Measurements from ENCODE around the gene ZEB2.
A peak's percentile ranks its signal among the peaks of the same experiment; 100 is the strongest.

The ZEB2 gene

DNA sequence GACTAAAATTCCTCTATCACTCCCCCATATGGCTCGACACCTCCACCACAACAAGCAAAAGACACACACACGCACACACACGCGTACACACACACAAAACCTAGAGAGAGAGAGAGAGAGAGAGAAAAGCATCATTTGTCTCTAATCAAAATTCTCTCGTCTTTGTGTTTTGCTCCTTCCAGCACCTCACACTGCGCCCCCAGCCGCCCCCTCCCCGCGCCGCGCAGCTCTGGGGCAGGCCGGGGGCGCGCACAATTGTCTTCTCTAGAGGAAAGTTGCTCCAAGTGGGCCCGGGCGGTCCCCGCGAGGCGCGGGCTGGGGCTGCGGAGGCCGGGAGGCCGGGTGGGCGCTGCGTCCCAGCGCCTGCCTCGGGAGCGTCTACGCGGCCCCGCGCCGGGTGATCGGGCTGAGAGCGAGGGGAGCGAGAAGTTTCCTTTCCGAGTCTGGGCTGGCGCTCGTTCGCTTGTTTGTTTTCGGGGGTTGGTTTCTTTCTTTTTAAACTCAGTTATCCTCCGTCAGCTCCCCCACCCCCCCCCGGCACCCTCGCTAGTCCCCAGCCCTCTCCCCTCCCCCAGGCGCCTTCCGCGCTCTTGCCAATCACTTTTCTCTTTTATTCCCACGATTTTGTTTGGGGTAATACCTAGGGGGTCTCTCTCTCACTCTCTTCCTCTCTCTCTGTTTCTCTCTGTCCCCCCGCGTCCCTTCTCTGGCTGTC is 4.1 kb downstream of the ZEB2 start:
- peak overlapping the region; percentile 89 to 90 for H3K4me3 ChIP-seq (ENCODE audit: low read depth in 1 of 2, low read length in 1 of 2)
- H3K27me3 ChIP-seq: no peaks in the 10 kb centered on the region
- H3K9me3 ChIP-seq: no peaks in the 10 kb centered on the region
- H3K27ac ChIP-seq: peak overlapping the region; percentile 99
- H3K4me1 ChIP-seq (ENCODE audit: control insufficient read depth in 1 of 2, insufficient read depth in 1 of 2, low read depth in 1 of 2, low read length in 1 of 2): peaks cover 62 to 67% of the 10 kb centered on the region in 2 experiments
- TF ChIP-seq, protein P1, sequence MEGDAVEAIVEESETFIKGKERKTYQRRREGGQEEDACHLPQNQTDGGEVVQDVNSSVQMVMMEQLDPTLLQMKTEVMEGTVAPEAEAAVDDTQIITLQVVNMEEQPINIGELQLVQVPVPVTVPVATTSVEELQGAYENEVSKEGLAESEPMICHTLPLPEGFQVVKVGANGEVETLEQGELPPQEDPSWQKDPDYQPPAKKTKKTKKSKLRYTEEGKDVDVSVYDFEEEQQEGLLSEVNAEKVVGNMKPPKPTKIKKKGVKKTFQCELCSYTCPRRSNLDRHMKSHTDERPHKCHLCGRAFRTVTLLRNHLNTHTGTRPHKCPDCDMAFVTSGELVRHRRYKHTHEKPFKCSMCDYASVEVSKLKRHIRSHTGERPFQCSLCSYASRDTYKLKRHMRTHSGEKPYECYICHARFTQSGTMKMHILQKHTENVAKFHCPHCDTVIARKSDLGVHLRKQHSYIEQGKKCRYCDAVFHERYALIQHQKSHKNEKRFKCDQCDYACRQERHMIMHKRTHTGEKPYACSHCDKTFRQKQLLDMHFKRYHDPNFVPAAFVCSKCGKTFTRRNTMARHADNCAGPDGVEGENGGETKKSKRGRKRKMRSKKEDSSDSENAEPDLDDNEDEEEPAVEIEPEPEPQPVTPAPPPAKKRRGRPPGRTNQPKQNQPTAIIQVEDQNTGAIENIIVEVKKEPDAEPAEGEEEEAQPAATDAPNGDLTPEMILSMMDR (IDR thresholded peaks at IDR 0.05): no peak
- H3K36me3 ChIP-seq: no peaks in the 10 kb centered on the region

DNA sequence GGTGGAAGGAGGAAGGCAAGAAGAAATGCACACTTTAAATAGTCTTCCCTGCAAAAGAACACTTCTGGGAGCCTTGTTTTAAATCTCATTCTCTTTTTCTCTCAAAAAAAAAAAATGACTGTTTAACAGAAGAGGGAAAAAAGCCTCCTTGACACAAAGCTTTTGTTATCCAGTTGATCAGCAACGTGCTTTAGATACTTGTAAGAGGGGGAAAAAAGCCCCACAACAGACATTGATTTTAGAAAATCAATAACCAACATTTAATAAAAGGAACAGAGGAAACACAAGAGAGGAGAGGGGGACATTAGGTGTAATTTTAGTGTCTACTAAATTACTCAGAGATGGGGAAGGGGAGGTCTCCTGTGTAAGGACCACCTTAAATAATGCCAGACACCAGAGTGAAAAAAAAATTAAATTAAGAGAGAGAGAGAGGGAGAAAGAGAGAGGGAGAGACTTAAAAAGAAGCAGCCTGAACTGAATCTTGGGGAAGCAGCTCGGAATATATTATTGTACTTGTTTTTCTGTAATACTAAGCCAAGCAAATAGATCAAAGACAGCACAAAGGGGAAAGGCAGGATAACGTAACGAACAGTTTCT is 4.7 kb downstream of the ZEB2 start:
- H3K4me3 ChIP-seq (ENCODE audit: low read depth in 1 of 2, low read length in 1 of 2): peak overlapping the region; percentile 89 to 90
- no peaks in the 10 kb centered on the region for H3K9me3 ChIP-seq
- TF ChIP-seq, protein P1 (IDR thresholded peaks at IDR 0.05): no peak
- no peaks in the 10 kb centered on the region for H3K27me3 ChIP-seq
- peaks cover 68 to 73% of the 10 kb centered on the region in 2 experiments for H3K4me1 ChIP-seq (ENCODE audit: control insufficient read depth in 1 of 2, insufficient read depth in 1 of 2, low read depth in 1 of 2, low read length in 1 of 2)
- H3K27ac ChIP-seq: peak overlapping the region; percentile 99
- no peaks in the 10 kb centered on the region for H3K36me3 ChIP-seq

DNA sequence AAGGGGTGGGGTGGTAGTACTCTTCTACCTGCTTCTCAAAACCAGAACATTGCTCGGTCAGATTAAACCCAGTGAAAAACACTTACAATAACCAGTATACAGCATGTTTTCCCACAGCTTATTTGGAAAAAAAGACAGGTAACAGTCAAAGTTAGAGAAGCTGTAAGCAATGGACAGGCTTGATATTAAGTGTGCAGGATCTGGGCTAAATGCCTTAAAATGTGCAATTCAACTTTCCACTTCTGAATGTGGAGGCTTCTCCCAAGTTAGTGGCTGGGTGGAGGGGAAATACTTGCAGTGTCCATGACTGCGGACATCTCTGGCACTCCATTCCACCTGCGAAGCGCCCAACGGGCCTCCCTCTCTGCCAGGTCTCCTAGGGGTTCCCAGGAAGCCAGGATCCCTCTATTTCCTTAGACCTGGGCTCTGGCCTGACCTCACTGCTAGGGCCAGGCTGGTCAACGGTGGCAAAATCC is 5.3 kb downstream of the ZEB2 start:
- Histone ChIP-seq H3K27ac (peak overlapping the region; percentile 99), H3K4me3 (ENCODE audit: low read depth in 1 of 2, low read length in 1 of 2) (peak overlapping the region; percentile 89 to 90), H3K36me3 (no peaks in the 10 kb centered on the region), H3K27me3 (no peaks in the 10 kb centered on the region), H3K9me3 (no peaks in the 10 kb centered on the region), H3K4me1 (ENCODE audit: control insufficient read depth in 1 of 2, insufficient read depth in 1 of 2, low read depth in 1 of 2, low read length in 1 of 2) (peaks cover 72 to 74% of the 10 kb centered on the region in 2 experiments)
- TF ChIP-seq, protein P1 (IDR thresholded peaks at IDR 0.05): no peak

DNA sequence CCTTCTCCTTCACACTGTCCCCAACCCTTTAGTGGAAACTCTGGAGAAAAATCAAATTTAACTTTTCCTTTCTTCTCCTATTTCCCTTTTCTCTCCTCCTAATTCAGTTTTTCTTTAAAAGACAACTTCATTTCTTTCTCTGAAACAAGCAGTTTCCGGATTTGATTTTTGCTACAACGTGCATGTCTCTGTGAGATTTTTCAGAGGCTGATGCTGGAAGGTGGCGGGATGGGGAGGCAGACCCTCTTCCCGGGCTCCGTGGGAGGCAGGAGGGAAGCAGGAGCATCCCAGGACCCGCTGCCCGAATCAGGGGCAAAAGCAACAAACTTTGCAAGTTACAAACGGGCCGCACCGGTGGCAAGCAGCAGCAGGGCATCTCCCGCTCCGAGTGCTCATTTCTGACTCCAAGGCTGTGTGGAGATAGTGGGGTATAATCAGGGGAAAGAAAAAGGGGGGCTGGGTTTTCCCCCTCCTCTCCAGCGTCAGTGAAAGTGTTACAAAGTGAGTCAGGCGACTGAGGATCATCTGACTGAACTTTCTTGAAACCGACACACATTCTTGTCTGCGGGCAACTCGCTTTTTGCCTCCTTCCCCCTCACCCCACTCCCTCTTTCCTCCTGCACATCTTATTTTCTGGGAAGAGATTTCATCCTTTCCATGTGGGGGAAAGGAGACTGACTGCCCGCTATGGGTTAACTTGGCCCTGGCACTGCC is 6.4 kb downstream of the ZEB2 start:
- H3K4me1 ChIP-seq (ENCODE audit: control insufficient read depth in 1 of 2, insufficient read depth in 1 of 2, low read depth in 1 of 2, low read length in 1 of 2): peaks cover 72 to 74% of the 10 kb centered on the region in 2 experiments
- no peaks in the 10 kb centered on the region for H3K9me3 ChIP-seq
- TF ChIP-seq, protein P1 (IDR thresholded peaks at IDR 0.05): no peak
- H3K27me3 ChIP-seq: no peaks in the 10 kb centered on the region
- peak overlapping the region; percentile 60 for H3K27ac ChIP-seq
- H3K4me3 ChIP-seq (ENCODE audit: low read depth in 1 of 2, low read length in 1 of 2): peak overlapping the region; percentile 89 to 90
- no peaks in the 10 kb centered on the region for H3K36me3 ChIP-seq

DNA sequence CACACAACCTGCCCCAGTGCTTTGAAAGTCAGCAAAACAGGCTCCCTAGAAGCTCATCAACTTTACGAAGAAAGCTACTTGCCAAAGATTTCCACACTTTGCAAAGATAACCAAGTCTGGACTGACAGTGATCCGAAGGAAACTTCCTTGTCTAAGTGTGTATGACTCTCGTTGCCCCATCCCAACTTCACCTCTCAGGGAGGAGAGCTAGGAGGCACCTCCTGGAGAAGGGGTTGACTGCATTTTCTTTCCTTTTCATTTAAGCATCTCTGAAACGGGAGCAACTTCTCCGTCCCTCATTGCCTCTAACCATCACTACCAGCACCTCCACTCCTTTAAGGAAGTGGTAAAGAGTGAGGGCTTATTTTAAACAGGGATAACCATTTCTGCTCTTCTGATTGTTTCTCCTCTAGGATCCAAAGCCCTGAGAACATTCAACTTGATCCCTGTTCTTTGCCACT is 7.0 kb downstream of the ZEB2 start:
- H3K36me3 ChIP-seq: no peaks in the 10 kb centered on the region
- no peaks in the 10 kb centered on the region for H3K9me3 ChIP-seq
- H3K27me3 ChIP-seq: no peaks in the 10 kb centered on the region
- H3K27ac ChIP-seq: peak overlapping the region; percentile 60
- H3K4me3 ChIP-seq (ENCODE audit: low read depth in 1 of 2, low read length in 1 of 2): peak overlapping the region; percentile 89 to 90
- TF ChIP-seq, protein P1 (IDR thresholded peaks at IDR 0.05): no peak
- H3K4me1 ChIP-seq (ENCODE audit: control insufficient read depth in 1 of 2, insufficient read depth in 1 of 2, low read depth in 1 of 2, low read length in 1 of 2): peaks cover 73 to 74% of the 10 kb centered on the region in 2 experiments
